Sigmoid colon (tissue), 4 donors: ENCODE data around the gene BCL7A.

Source experiments
- CTCF ChIP-seq, 4 experiments: fragments of 450-650 bp in 3 of 4; fragments of 200-600 bp in 1 of 4; IDR thresholded peaks; one replicate each; pipeline ENCODE4 v1.5.1; 2016 to 2019; ENCODE audit warnings: antibody characterized with exemption in 4 of 4, mild to moderate bottlenecking in 3 of 4, moderate library complexity in 2 of 4
- EP300 ChIP-seq, 4 donors: sonication (generic); formaldehyde crosslinking; IDR thresholded peaks; one replicate each; pipeline ENCODE4 v1.6.1; 2017; ENCODE audit warnings: antibody characterized with exemption in 4 of 4
- POLR2A ChIP-seq, 2 donors: fragments of 450-650 bp; IDR thresholded peaks; one replicate each; pipeline ENCODE4 v1.6.1; 2016; ENCODE audit warnings: antibody characterized with exemption in 2 of 2, mild to moderate bottlenecking in 2 of 2, moderate library complexity in 2 of 2

- no peak for TF ChIP-seq CTCF (IDR thresholded peaks at IDR 0.05)
- no peak for TF ChIP-seq POLR2A (IDR thresholded peaks at IDR 0.05)
- no peak for TF ChIP-seq EP300 (IDR thresholded peaks at IDR 0.05)
Measured at GRCh38 chr12:122088179-122088810, 66.6 kb downstream of the BCL7A start.
